Lung (tissue), 12 donors: ENCODE measurements around the gene PRKCE. TPM values are rescaled to one million over a fixed set of nuclear protein-coding genes. Genes with fewer than 3 reads are reported as not detected.

ENCODE experiments used
- ATAC-seq: fragments of 200-7000 bp; cut with Tn5 transposase; one replicate; pipeline ENCODE4 v1.9.1; 2020; ENCODE audit warnings: moderate number of reproducible peaks; ENCODE audit not compliant: insufficient read depth, low FRiP score
- DNase-seq, 3 donors: peaks; one replicate each; pipeline ENCODE4 v3.0.0-alpha.2; 2013 to 2017
- H3K27ac ChIP-seq, 2 donors: one replicate each; pipeline ENCODE4 v1.5.1; 2013; ENCODE audit warnings: mild to moderate bottlenecking in 2 of 2, moderate library complexity in 2 of 2, control low read depth in 1 of 2, inconsistent platforms in 1 of 2, low read depth in 1 of 2, low read length in 1 of 2
- H3K27me3 ChIP-seq, 3 donors: one replicate each; pipeline ENCODE4 v1.5.1; 2013; ENCODE audit warnings: low read length in 2 of 3; ENCODE audit not compliant: control insufficient read depth in 3 of 3, insufficient read depth in 3 of 3
- H3K36me3 ChIP-seq, 4 donors: one replicate each; pipeline ENCODE4 v1.5.1; 2013; ENCODE audit warnings: low read length in 4 of 4, mild to moderate bottlenecking in 1 of 4, moderate library complexity in 1 of 4; ENCODE audit not compliant: control insufficient read depth in 4 of 4, insufficient read depth in 4 of 4
- H3K4me1 ChIP-seq, 5 donors: one replicate each; pipeline ENCODE4 v1.5.1; 2013; ENCODE audit warnings: low read length in 5 of 5, mild to moderate bottlenecking in 2 of 5, moderate library complexity in 1 of 5; ENCODE audit not compliant: control insufficient read depth in 5 of 5, insufficient read depth in 5 of 5
- H3K4me3 ChIP-seq: one replicate; pipeline ENCODE4 v1.5.1; 2013; ENCODE audit warnings: mild to moderate bottlenecking, control low read depth, moderate library complexity
- H3K9ac ChIP-seq, 2 donors: one replicate each; pipeline ENCODE4 v1.5.1; 2013; ENCODE audit warnings: low read length in 2 of 2, control low read depth in 1 of 2; ENCODE audit not compliant: insufficient read depth in 1 of 2
- H3K9me3 ChIP-seq, 4 donors: one replicate each; pipeline ENCODE4 v1.5.1; 2013; ENCODE audit warnings: low read length in 3 of 4, mild to moderate bottlenecking in 1 of 4, moderate library complexity in 1 of 4; ENCODE audit not compliant: control insufficient read depth in 4 of 4, insufficient read depth in 3 of 4
- WGBS, 2 donors: extraction: QIAGEN DNeasy Blood & Tissue Kit; methylation state at CpG; one replicate each; pipeline ENCODE4 v1.1.7; 2013; 5-methylcytosine and 5-hydroxymethylcytosine counted together
- polyA plus RNA-seq, 2 donors: library from polyadenylated mRNA; stranded (reverse); fragments of 200-250 nt; gene quantifications; one replicate each; pipeline ENCODE4 v1.2.1, GENCODE V29; 2013
- total RNA-seq, 2 donors: library from RNA; depleted of rRNA in 1 of 2; stranded (reverse); fragments of >200 nt in 1 of 2; gene quantifications; one replicate each; pipeline ENCODE4 v1.2.1, GENCODE V29; 2014 to 2021
- TF ChIP-seq, protein P1 (sequence below): IDR thresholded peaks from 2 replicates; pipeline ENCODE4 v1.5.1; 2012; ENCODE audit warnings: mild to moderate bottlenecking; ENCODE audit errors: control extremely low read depth, extremely low read depth
- donor health status: control.
- donor health status: control.
- donor health status: Bipolar disorder and iron deficiency.
- donor health status: healthy.
- donor health status: DM: yes; HTN: yes; CAD: no.

PRKCE gene
- total and polyA plus RNA-seq, 4 donors: 12.5 to 82.2 (median 32.1) TPM

DNA sequence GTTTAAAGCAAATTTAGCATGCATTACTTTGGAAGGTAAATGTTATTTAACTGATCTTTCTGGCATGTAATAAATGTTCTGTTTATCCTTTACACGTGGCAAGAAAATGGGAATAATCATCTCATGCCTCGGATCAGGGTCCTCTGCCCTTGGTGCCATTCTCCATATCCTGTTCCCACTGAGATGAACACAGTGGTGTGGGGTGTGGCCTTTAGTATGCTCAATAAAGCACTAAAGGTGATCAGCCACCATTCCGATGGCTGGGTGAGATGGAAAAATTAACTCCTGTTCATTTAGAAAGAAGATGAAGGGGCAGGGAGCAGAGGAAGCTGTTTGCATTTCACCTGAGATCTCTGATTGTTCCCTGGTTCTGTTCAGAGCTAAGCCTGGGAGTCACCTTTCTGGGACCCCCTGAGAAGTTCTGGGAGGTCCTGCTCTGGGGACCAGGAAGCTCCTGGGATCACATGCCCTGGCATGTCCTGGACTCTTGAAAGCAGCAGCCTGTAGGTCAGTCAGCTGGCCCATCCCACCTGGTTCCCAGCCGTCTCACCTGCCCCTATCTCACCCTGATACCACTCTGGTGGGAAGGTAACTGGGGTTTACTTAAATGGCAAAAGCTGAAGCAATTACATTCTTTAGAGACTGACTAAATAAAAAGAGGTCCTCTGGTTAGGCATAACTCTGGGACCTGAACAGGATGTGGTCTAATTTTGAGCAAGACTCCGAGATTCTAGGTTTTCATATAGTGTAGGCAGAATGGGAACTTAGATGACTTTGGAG, 356.8 kb downstream of the PRKCE start:
- TF ChIP-seq, protein P1, sequence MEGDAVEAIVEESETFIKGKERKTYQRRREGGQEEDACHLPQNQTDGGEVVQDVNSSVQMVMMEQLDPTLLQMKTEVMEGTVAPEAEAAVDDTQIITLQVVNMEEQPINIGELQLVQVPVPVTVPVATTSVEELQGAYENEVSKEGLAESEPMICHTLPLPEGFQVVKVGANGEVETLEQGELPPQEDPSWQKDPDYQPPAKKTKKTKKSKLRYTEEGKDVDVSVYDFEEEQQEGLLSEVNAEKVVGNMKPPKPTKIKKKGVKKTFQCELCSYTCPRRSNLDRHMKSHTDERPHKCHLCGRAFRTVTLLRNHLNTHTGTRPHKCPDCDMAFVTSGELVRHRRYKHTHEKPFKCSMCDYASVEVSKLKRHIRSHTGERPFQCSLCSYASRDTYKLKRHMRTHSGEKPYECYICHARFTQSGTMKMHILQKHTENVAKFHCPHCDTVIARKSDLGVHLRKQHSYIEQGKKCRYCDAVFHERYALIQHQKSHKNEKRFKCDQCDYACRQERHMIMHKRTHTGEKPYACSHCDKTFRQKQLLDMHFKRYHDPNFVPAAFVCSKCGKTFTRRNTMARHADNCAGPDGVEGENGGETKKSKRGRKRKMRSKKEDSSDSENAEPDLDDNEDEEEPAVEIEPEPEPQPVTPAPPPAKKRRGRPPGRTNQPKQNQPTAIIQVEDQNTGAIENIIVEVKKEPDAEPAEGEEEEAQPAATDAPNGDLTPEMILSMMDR: no peak
- H3K36me3 ChIP-seq: peaks cover 0 to 19% (median 13%) of the 10 kb centered on the region in 4 donors
- H3K4me3 ChIP-seq: no peak overlapping the region
- H3K9ac ChIP-seq: no peak overlapping the region
- ATAC-seq (no peak), DNase-seq (no peak)
- no peak overlapping the region for H3K27ac ChIP-seq
- no peaks in the 10 kb centered on the region for H3K9me3 ChIP-seq
- WGBS, 2 donors: 49 to 64% methylated on average over 5 of the region's 5 CpGs
- peaks cover 0 to 26% (median 9%) of the 10 kb centered on the region in 5 donors for H3K4me1 ChIP-seq
- H3K27me3 ChIP-seq: no peaks in the 10 kb centered on the region

DNA sequence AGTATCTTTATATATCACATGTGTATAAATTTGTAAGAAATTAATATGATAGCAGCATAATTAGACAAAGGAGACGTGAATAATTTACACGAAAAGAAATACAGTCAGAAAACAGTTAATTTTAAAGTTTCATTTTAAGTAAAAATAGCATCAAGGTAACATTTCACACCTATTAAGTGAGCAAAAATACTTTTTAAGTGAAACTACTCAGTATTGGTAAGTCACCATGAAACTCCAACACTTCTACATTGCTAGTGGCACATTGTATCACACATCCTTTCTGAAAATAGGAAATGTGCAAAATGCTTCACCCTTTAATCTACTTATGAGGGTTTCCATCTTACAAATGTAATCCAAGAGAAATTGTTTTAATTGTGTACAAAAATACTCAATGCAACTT, 357.8 kb downstream of the PRKCE start:
- ATAC-seq (no peak), DNase-seq (no peak)
- H3K4me3 ChIP-seq: no peak overlapping the region
- TF ChIP-seq, protein P1: no peak
- peaks cover 0 to 26% (median 9%) of the 10 kb centered on the region in 5 donors for H3K4me1 ChIP-seq
- peaks cover 0 to 20% (median 16%) of the 10 kb centered on the region in 4 donors for H3K36me3 ChIP-seq
- H3K27me3 ChIP-seq: no peaks in the 10 kb centered on the region
- 87 to 95% methylated on average over 2 of the region's 2 CpGs for WGBS, 2 donors
- H3K9me3 ChIP-seq: no peaks in the 10 kb centered on the region
- H3K9ac ChIP-seq: no peak overlapping the region
- no peak overlapping the region for H3K27ac ChIP-seq

DNA sequence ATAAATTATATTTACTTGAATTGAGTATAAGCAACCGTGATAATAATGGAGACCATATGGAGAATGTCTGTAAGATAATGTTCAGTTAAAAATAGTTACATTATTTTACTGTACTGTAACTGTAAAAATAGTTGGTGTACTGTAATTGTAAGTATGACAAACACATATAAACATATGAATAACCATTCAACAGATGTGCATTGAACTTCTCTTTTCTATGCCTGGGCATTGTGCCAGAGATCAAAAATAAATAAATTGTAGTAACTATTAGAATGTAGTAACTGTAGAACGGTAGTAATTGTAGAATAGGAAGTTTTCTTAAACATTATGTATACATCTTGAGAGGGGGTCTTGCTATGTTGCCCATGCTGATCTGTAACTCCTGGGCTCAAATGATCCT, 358.3 kb downstream of the PRKCE start:
- H3K27me3 ChIP-seq: no peaks in the 10 kb centered on the region
- H3K27ac ChIP-seq: no peak overlapping the region
- no peak for ATAC-seq
- 27 to 37% methylated on average over 2 of the region's 2 CpGs for WGBS, 2 donors
- H3K9me3 ChIP-seq: no peaks in the 10 kb centered on the region
- H3K9ac ChIP-seq: no peak overlapping the region
- peak in 2 of 3 donors; percentile 80 to 87 for DNase-seq
- TF ChIP-seq, protein P1: no peak
- peaks cover 0 to 17% (median 15%) of the 10 kb centered on the region in 4 donors for H3K36me3 ChIP-seq
- H3K4me1 ChIP-seq: peaks cover 0 to 28% (median 9%) of the 10 kb centered on the region in 5 donors
- no peak overlapping the region for H3K4me3 ChIP-seq
